ENCODE measurements around the gene SSBP3.

The SSBP3 gene

GRCh38 chr1:54335011-54335754 is 71.0 kb downstream of the SSBP3 start:
- no peak for DNase-seq (ENCODE audit: low read depth)
- H3K4me3 ChIP-seq (ENCODE audit: low read depth, low read length), result no peak overlapping the region
- no peak for TF ChIP-seq CTCF (IDR thresholded peaks at IDR 0.05; ENCODE audit: insufficient read depth, low read depth, low read length, missing control alignments)

- TF ChIP-seq CTCF (IDR thresholded peaks at IDR 0.05; ENCODE audit: insufficient read depth, low read depth, low read length, missing control alignments), result no peak
- no peak overlapping the region for H3K4me3 ChIP-seq (ENCODE audit: low read depth, low read length)
- no peak for DNase-seq (ENCODE audit: low read depth)
Observed at GRCh38 chr1:54332781-54333585, 73.2 kb downstream of the SSBP3 start.

- H3K4me3 ChIP-seq (ENCODE audit: low read depth, low read length), result no peak overlapping the region
- no peak for TF ChIP-seq CTCF (IDR thresholded peaks at IDR 0.05; ENCODE audit: insufficient read depth, low read depth, low read length, missing control alignments)
- DNase-seq (ENCODE audit: low read depth), result no peak
Observed at GRCh38 chr1:54331843-54332463, 74.2 kb downstream of the SSBP3 start.

GRCh38 chr1:54331091-54331772 is 75.0 kb downstream of the SSBP3 start:
- TF ChIP-seq CTCF (IDR thresholded peaks at IDR 0.05; ENCODE audit: insufficient read depth, low read depth, low read length, missing control alignments), result no peak
- no peak for DNase-seq (ENCODE audit: low read depth)

GRCh38 chr1:54329312-54330003 is 76.7 kb downstream of the SSBP3 start:
- no peak for DNase-seq (ENCODE audit: low read depth)
- H3K4me3 ChIP-seq (ENCODE audit: low read depth, low read length), result no peak overlapping the region
- TF ChIP-seq CTCF (IDR thresholded peaks at IDR 0.05; ENCODE audit: insufficient read depth, low read depth, low read length, missing control alignments), result no peak

More at GRCh38 chr1:54331091-54331772, 75.0 kb downstream of the SSBP3 start:
- no peak overlapping the region for H3K4me3 ChIP-seq (ENCODE audit: low read depth, low read length)

GRCh38 chr1:54328066-54328636 is 78.0 kb downstream of the SSBP3 start:
- no peak for TF ChIP-seq CTCF (IDR thresholded peaks at IDR 0.05; ENCODE audit: insufficient read depth, low read depth, low read length, missing control alignments)
- no peak overlapping the region for H3K4me3 ChIP-seq (ENCODE audit: low read depth, low read length)

More at GRCh38 chr1:54328066-54328636, 78.0 kb downstream of the SSBP3 start:
- DNase-seq (ENCODE audit: low read depth), result no peak
